HepG2 (cell line): ENCODE results near the gene IL11RA. TPM values are rescaled to one million over a fixed set of nuclear protein-coding genes. Genes with fewer than 3 reads are reported as not detected.

ENCODE experiments used
- CCAR2 ChIP-seq: fragments of 200-400 bp; formaldehyde crosslinking; optimal IDR thresholded peaks from 2 replicates; pipeline ENCODE3; 2018; ENCODE audit warnings: low read depth, mild to moderate bottlenecking, low read length, moderate library complexity
- DZIP1 ChIP-seq: sonication (generic); formaldehyde crosslinking; IDR thresholded peaks from 2 replicates; pipeline ENCODE4 v1.5.0; 2020; ENCODE audit warnings: mild to moderate bottlenecking, missing genetic modification reagents
- ETV5 ChIP-seq: IDR thresholded peaks from 2 replicates; pipeline ENCODE4 v1.6.1; 2018; ENCODE audit warnings: missing biosample characterization, missing genetic modification reagents, inconsistent platforms, borderline replicate concordance
- HDAC1 ChIP-seq: sonication (generic); formaldehyde crosslinking; IDR thresholded peaks from 2 replicates; pipeline ENCODE4 v1.5.1; 2020; ENCODE audit warnings: mild to moderate bottlenecking, missing genetic modification reagents
- HNRNPLL ChIP-seq: fragments of 200-400 bp; formaldehyde crosslinking; IDR thresholded peaks from 2 replicates; pipeline ENCODE4 v1.6.1; 2017; ENCODE audit warnings: mild to moderate bottlenecking, low read depth, low read length; ENCODE audit not compliant: poor library complexity, severe bottlenecking
- MAFG ChIP-seq: sonication (generic); formaldehyde crosslinking; IDR thresholded peaks from 2 replicates; pipeline ENCODE4 v1.5.1; 2020; ENCODE audit warnings: mild to moderate bottlenecking, missing genetic modification reagents
- MEF2D ChIP-seq: sonication (generic); formaldehyde crosslinking; IDR thresholded peaks from 2 replicates; pipeline ENCODE4 v1.5.1; 2020; ENCODE audit warnings: mild to moderate bottlenecking, missing genetic modification reagents
- MTA1 ChIP-seq: sonication (generic); formaldehyde crosslinking; IDR thresholded peaks from 2 replicates; pipeline ENCODE4 v1.4.0; 2020; ENCODE audit warnings: missing genetic modification reagents, mild to moderate bottlenecking, borderline replicate concordance
- SRF ChIP-seq: IDR thresholded peaks from 2 replicates; pipeline ENCODE4 v1.6.1; 2011; ENCODE audit warnings: mild to moderate bottlenecking, low read depth, low read length, moderate library complexity
- SRSF9 ChIP-seq: fragments of 200-400 bp; formaldehyde crosslinking; IDR thresholded peaks from 2 replicates; pipeline ENCODE4 v1.6.1; 2018; ENCODE audit warnings: borderline replicate concordance, mild to moderate bottlenecking, low read depth, low read length; ENCODE audit not compliant: insufficient read depth, poor library complexity, severe bottlenecking
- THYN1 ChIP-seq: sonication (generic); formaldehyde crosslinking; IDR thresholded peaks from 2 replicates; pipeline ENCODE4 v1.8.1; 2023; ENCODE audit warnings: low read depth, mild to moderate bottlenecking, moderate library complexity, missing genetic modification reagents, borderline replicate concordance
- ZBTB21 ChIP-seq: sonication (generic); formaldehyde crosslinking; IDR thresholded peaks from 2 replicates; pipeline ENCODE4 v1.4.0; 2020; ENCODE audit warnings: missing genetic modification reagents
- ZFP37 ChIP-seq: sonication (generic); formaldehyde crosslinking; IDR thresholded peaks from 2 replicates; pipeline ENCODE4 v1.4.0; 2020; ENCODE audit warnings: missing genetic modification reagents, borderline replicate concordance
- ZKSCAN5 ChIP-seq: sonication (generic); formaldehyde crosslinking; IDR thresholded peaks from 2 replicates; pipeline ENCODE4 v1.5.1; 2020; ENCODE audit warnings: mild to moderate bottlenecking, missing genetic modification reagents
- ZNF18 ChIP-seq: sonication (generic); formaldehyde crosslinking; IDR thresholded peaks from 2 replicates; pipeline ENCODE4 v1.8.0; 2022; ENCODE audit warnings: mild to moderate bottlenecking, missing genetic modification reagents; ENCODE audit not compliant: insufficient replicate concordance
- ZNF292 ChIP-seq: sonication (generic); formaldehyde crosslinking; IDR thresholded peaks from 2 replicates; pipeline ENCODE4 v1.8.1; 2022; ENCODE audit warnings: mild to moderate bottlenecking, low read depth, missing genetic modification reagents, borderline replicate concordance
- ZNF460 ChIP-seq: sonication (generic); formaldehyde crosslinking; IDR thresholded peaks from 2 replicates; pipeline ENCODE4 v1.5.1; 2020; ENCODE audit warnings: missing genetic modification reagents, mild to moderate bottlenecking, borderline replicate concordance
- ZNF609 ChIP-seq: sonication (generic); formaldehyde crosslinking; IDR thresholded peaks from 2 replicates; pipeline ENCODE4 v1.4.0; 2020; ENCODE audit warnings: mild to moderate bottlenecking, missing genetic modification reagents, borderline replicate concordance
- ZNF629 ChIP-seq: sonication (generic); formaldehyde crosslinking; conservative IDR thresholded peaks from 2 replicates; pipeline ENCODE4 v1.5.0; 2020; ENCODE audit warnings: missing genetic modification reagents
- polyA plus RNA-seq, 8 experiments: library from polyadenylated mRNA; depleted of rRNA in 3 of 8; stranded (reverse) in 7 of 8; unstranded in 1 of 8; fragments of >200 nt; fragmentation: Illumina TruSeq in 4 of 8; extraction: Trizol in 4 of 8; gene quantifications; 2 replicates each; pipeline versions ENCODE4 v1.2.1 to v1.2.3, GENCODE V29; 2011 to 2016; ENCODE audit warnings: low read depth in 4 of 8, missing spikeins in 1 of 8, mixed read lengths in 1 of 8; ENCODE audit not compliant: insufficient read depth in 1 of 8
- total RNA-seq, 5 experiments: library from RNA; depleted of rRNA; stranded (reverse); fragments of >200 nt; fragmentation: Illumina TruSeq; extraction: Trizol; gene quantifications; 2 replicates each; pipeline ENCODE4 v1.2.3, GENCODE V29; 2016; ENCODE audit warnings: low read depth in 1 of 5

IL11RA gene
- total and polyA plus RNA-seq, 2 of the 13 experiments (the other 11 are each of a cell fraction or from before 2014, with no cell fraction given) = 2.0 to 4.2 TPM

GRCh38 chr9:34611811-34612787 is 39.9 kb upstream of the IL11RA start, which contains the start of gene RPP25L (continued):
- TF ChIP-seq THYN1 (no peak), SRF (no peak), HNRNPLL (peak; percentile 72), ZNF629 (CRISPR knock-in tag) (no peak), ZNF609 (CRISPR knock-in tag) (no peak), DZIP1 (CRISPR knock-in tag) (peak; percentile 50; the same call in 1 of the 2 replicates), CCAR2 (no peak), ETV5 (CRISPR knock-in tag) (peak; percentile 38; the same call in 1 of the 2 replicates), ZNF292 (CRISPR knock-in tag) (no peak), ZBTB21 (CRISPR knock-in tag) (no peak), ZNF18 (CRISPR knock-in tag) (peak; percentile 17), ZNF460 (CRISPR knock-in tag) (no peak), MTA1 (CRISPR knock-in tag) (no peak), MAFG (CRISPR knock-in tag) (no peak), HDAC1 (CRISPR knock-in tag) (peak; percentile 42; the same call in 1 of the 2 replicates), MEF2D (CRISPR knock-in tag) (no peak), ZFP37 (no peak), ZKSCAN5 (CRISPR knock-in tag) (no peak), SRSF9 (no peak)
